K562 (cell line): ENCODE results near the gene TTC39C. TPM values are rescaled to one million over a fixed set of nuclear protein-coding genes. Genes with fewer than 3 reads are reported as not detected.

ENCODE experiments used
- ATAC-seq: fragments of 200-7000 bp; cut with Tn5 transposase; 3 replicates; pipeline ENCODE4 v1.9.1; 2020; ENCODE audit warnings: moderate library complexity
- BruUV-seq: library from RNA; stranded (reverse); fragments of 400-500 nt; replicated peaks from 2 replicates; lab custom pipeline; 2021; lab: Mats Ljungman, UMichigan
- CTCF ChIA-PET: fragments of 300-600 bp; formaldehyde crosslinking; extraction: SDS; loops from one replicate; lab custom pipeline; 2021; ENCODE audit warnings: low intra/inter-chr PET ratio; lab: Yijun Ruan, JAX
- POLR2A ChIA-PET: fragments of 300-600, 350-650 bp; sonication (Branson Sonifier 250); formaldehyde crosslinking; extraction: SDS; loops from one replicate; lab custom pipeline; 2021; ENCODE audit warnings: antibody characterized with exemption, inconsistent platforms; lab: Yijun Ruan, JAX
- DNase-seq, 4 experiments: peaks; one replicate each; pipeline versions ENCODE4 v3.0.0 to v3.0.0-alpha.2; 2011 to 2018; ENCODE audit warnings: low spot score in 3 of 4, mixed read lengths in 3 of 4; ENCODE audit errors: extremely low read depth in 1 of 4
- FAIRE-seq: peaks from 2 replicates; lab custom pipeline; 2011; peaks lifted over from hg19 to GRCh38; lab: Jason Lieb, UNC
- H2AFZ ChIP-seq: 2 replicates; pipeline ENCODE4 v1.6.0; 2011; ENCODE audit warnings: low read depth, low read length, control low read depth, inconsistent platforms
- H3K27ac ChIP-seq: fragments of 200-600 bp; 3 replicates; pipeline ENCODE4 v1.8.0; 2011; ENCODE audit warnings: low read depth, mild to moderate bottlenecking, control low read depth, inconsistent platforms, low read length, moderate library complexity, mixed read lengths; ENCODE audit errors: extremely low read depth
- H3K27me3 ChIP-seq, 2 experiments: fragments of 300-600 bp in 1 of 2; 2 replicates in 1 of 2; 3 replicates in 1 of 2; pipeline versions ENCODE4 v1.6.0 to v1.8.0; 2011; ENCODE audit warnings: inconsistent platforms in 2 of 2, low read length in 2 of 2, mild to moderate bottlenecking in 1 of 2, mixed read lengths in 1 of 2, moderate library complexity in 1 of 2; ENCODE audit not compliant: control insufficient read depth in 2 of 2, insufficient read depth in 2 of 2
- H3K36me3 ChIP-seq: fragments of 300-600 bp; 3 replicates; pipeline ENCODE4 v1.8.0; 2011; ENCODE audit warnings: mild to moderate bottlenecking, low read length, inconsistent platforms; ENCODE audit not compliant: control insufficient read depth, insufficient read depth
- H3K4me1 ChIP-seq, 2 experiments: fragments of 200-600 bp in 1 of 2; replicated peaks in 1 of 2; 2 replicates in 1 of 2; 3 replicates in 1 of 2; pipeline versions ENCODE4 v1.5.1 to v1.8.0; 2011; ENCODE audit warnings: inconsistent platforms in 2 of 2, low read length in 2 of 2, mild to moderate bottlenecking in 1 of 2, mixed read lengths in 1 of 2, moderate library complexity in 1 of 2; ENCODE audit not compliant: control insufficient read depth in 2 of 2, insufficient read depth in 2 of 2
- H3K4me2 ChIP-seq: 2 replicates; pipeline ENCODE4 v1.6.1; 2011; ENCODE audit warnings: low read length, control low read depth, inconsistent platforms, mixed read lengths; ENCODE audit not compliant: insufficient read depth
- H3K4me3 ChIP-seq: fragments of 200-600 bp; sonication (generic), shearing (Covaris generic); 2 replicates; pipeline ENCODE4 v1.5.1; 2016; ENCODE audit warnings: control low read depth, inconsistent platforms
- H3K79me2 ChIP-seq: fragments of 200-600 bp; 3 replicates; pipeline ENCODE4 v1.8.0; 2011; ENCODE audit warnings: low read length, inconsistent platforms; ENCODE audit not compliant: control insufficient read depth, insufficient read depth
- H3K9ac ChIP-seq, 2 experiments: 2 replicates each; pipeline versions ENCODE4 v1.6.0 to v1.6.1; 2011; ENCODE audit warnings: low read depth in 2 of 2, low read length in 2 of 2, control low read depth in 1 of 2, inconsistent platforms in 1 of 2, mild to moderate bottlenecking in 1 of 2, mixed read lengths in 1 of 2; ENCODE audit not compliant: insufficient read depth in 1 of 2
- H3K9me1 ChIP-seq: one replicate; pipeline ENCODE4 v1.6.0; 2011; ENCODE audit warnings: inconsistent platforms, mild to moderate bottlenecking, low read length, moderate library complexity; ENCODE audit not compliant: control insufficient read depth, insufficient read depth
- H3K9me3 ChIP-seq: replicated peaks from 2 replicates; pipeline ENCODE4 v1.5.1; 2011; ENCODE audit warnings: low read depth, low read length, inconsistent platforms; ENCODE audit not compliant: control insufficient read depth, insufficient read depth
- H4K20me1 ChIP-seq: replicated peaks from 2 replicates; pipeline ENCODE4 v1.6.1; 2011; ENCODE audit warnings: low read length, inconsistent platforms, mixed read lengths; ENCODE audit not compliant: control insufficient read depth, insufficient read depth
- ARHGAP35 ChIP-seq: fragments of 450-650 bp; IDR thresholded peaks from 2 replicates; pipeline ENCODE4 v1.6.1; 2018; ENCODE audit not compliant: partially characterized antibody
- CREB1 ChIP-seq, 2 experiments: sonication (generic) in 1 of 2; formaldehyde crosslinking in 1 of 2; IDR thresholded peaks; 2 replicates each; pipeline versions ENCODE4 v1.6.1 to v1.8.0; 2012 to 2022; ENCODE audit warnings: inconsistent platforms in 1 of 2, mild to moderate bottlenecking in 1 of 2, missing genetic modification reagents in 1 of 2, moderate library complexity in 1 of 2
- KHSRP ChIP-seq: fragments of 450-650 bp; IDR thresholded peaks from 2 replicates; pipeline ENCODE4 v1.6.1; 2017
- NFE2 ChIP-seq: IDR thresholded peaks from 2 replicates; pipeline ENCODE4 v1.6.1; 2014; ENCODE audit warnings: antibody characterized with exemption, low read depth
- NR4A1 ChIP-seq, 2 experiments: fragments of 250-450 bp in 1 of 2; fragments of 450-650 bp in 1 of 2; sonication (Bioruptor Pico) in 1 of 2; IDR thresholded peaks; 2 replicates each; pipeline versions ENCODE4 v1.4.0 to v1.6.1; 2016 to 2020; ENCODE audit warnings: mild to moderate bottlenecking in 2 of 2, missing compliant biosample characterization in 1 of 2, missing genetic modification characterization in 1 of 2, moderate library complexity in 1 of 2
- PHF21A ChIP-seq: fragments of 450-650 bp; IDR thresholded peaks from 2 replicates; pipeline ENCODE4 v1.6.1; 2017; ENCODE audit warnings: low read depth, borderline replicate concordance
- TAL1 ChIP-seq: fragments of 450-650 bp; IDR thresholded peaks from 2 replicates; pipeline ENCODE4 v1.6.1; 2016; ENCODE audit warnings: mild to moderate bottlenecking
- THRAP3 ChIP-seq: fragments of 450-650 bp; IDR thresholded peaks from 2 replicates; pipeline ENCODE4 v1.6.1; 2016; ENCODE audit warnings: mild to moderate bottlenecking, inconsistent platforms, borderline replicate concordance
- ZEB2 ChIP-seq: fragments of 450-650 bp; IDR thresholded peaks from 2 replicates; pipeline ENCODE4 v1.6.1; 2016
- ZFP1 ChIP-seq: fragments of 450-650 bp; formaldehyde crosslinking; IDR thresholded peaks from 2 replicates; pipeline ENCODE4 v1.4.0; 2020; ENCODE audit warnings: mild to moderate bottlenecking, mixed read lengths
- ZNF140 ChIP-seq: fragments of 250-450 bp; sonication (Bioruptor Pico); IDR thresholded peaks from 2 replicates; pipeline ENCODE4 v1.8.0; 2021; ENCODE audit warnings: moderate library complexity, mild to moderate bottlenecking, inconsistent platforms
- ZNF239 ChIP-seq: fragments of 250-450 bp; sonication (Bioruptor Pico); IDR thresholded peaks from 2 replicates; pipeline ENCODE4 v1.4.0; 2020; ENCODE audit warnings: mild to moderate bottlenecking
- ZNF354B ChIP-seq: fragments of 250-450 bp; sonication (Bioruptor Pico); IDR thresholded peaks from 2 replicates; pipeline ENCODE4 v1.4.0; 2020
- ZNF384 ChIP-seq: IDR thresholded peaks from 2 replicates; pipeline ENCODE4 v1.6.1; 2012; ENCODE audit warnings: low read depth, low read length, improper control_type of control experiment
- ZNF395 ChIP-seq: fragments of 200-800 bp; sonication (Bioruptor generic); IDR thresholded peaks from 2 replicates; pipeline ENCODE4 v1.6.1; 2017; ENCODE audit warnings: missing genetic modification characterization, missing compliant biosample characterization
- WGBS: fragments of 100-300 bp; shearing (Covaris generic); methylation state at CpG from one replicate; pipeline ENCODE4 v1.1.6; 2016; ENCODE audit warnings: low coverage, mixed read lengths; ENCODE audit not compliant: insufficient coverage; ENCODE audit errors: missing lambda C conversion rate; 5-methylcytosine and 5-hydroxymethylcytosine counted together
- in situ Hi-C: fragments of 300-500 bp; cut with MboI; formaldehyde crosslinking; loops from 4 replicates; pipeline ENCODE4 v1.15.0; 2018; ENCODE audit warnings: inconsistent platforms, mixed read lengths
- intact Hi-C: fragments of 100-400 bp; cut with micrococcal nuclease; formaldehyde crosslinking; loops from 2 replicates; pipeline ENCODE4 v1.14.2; 2022
- polyA plus RNA-seq, 8 experiments: library from polyadenylated mRNA; depleted of rRNA in 4 of 8; stranded (reverse) in 5 of 8; unstranded in 3 of 8; fragments of >200 nt; fragmentation: Nextera tagmentation in 2 of 8; fragmentation: Illumina TruSeq in 1 of 8; extraction: Ambion mirVana in 2 of 8; extraction: Trizol in 1 of 8; gene quantifications; 2 replicates each; pipeline versions ENCODE4 v1.2.1 to v1.2.3, GENCODE V29; 2011 to 2014; ENCODE audit warnings: inconsistent platforms in 1 of 8, missing spikeins in 1 of 8
- total RNA-seq, 7 experiments: library from RNA; depleted of rRNA in 6 of 7; stranded (reverse); fragments of >200 nt in 6 of 7; fragmentation: Illumina TruSeq in 2 of 7; extraction: Trizol in 2 of 7; gene quantifications; 2 replicates each; pipeline versions ENCODE4 v1.2.1 to v1.2.3, GENCODE V29; 2011 to 2021; ENCODE audit warnings: low replicate concordance in 1 of 7

The TTC39C gene
- total and polyA plus RNA-seq, 9 of the 15 experiments (the other 6 are each of a cell fraction or from before 2014, with no cell fraction given) = 0.01 to 0.58 (median 0.18) TPM; not detected in 5

GRCh38 chr18:24024425-24024824 lies 9.9 kb downstream of the TTC39C start:
- Histone ChIP-seq H3K4me3 (no peak overlapping the region), H3K9me1 (no peaks in the 10 kb centered on the region), H3K9me3 (no peaks in the 10 kb centered on the region), H3K4me1 (no peaks in the 10 kb centered on the region), H3K27me3 (peaks cover 3 to 22% of the 10 kb centered on the region in 2 experiments; a peak in 4 of 5 replicates), H4K20me1 (no peaks in the 10 kb centered on the region), H3K79me2 (no peaks in the 10 kb centered on the region), H3K36me3 (no peaks in the 10 kb centered on the region), H3K27ac (no peak overlapping the region), H2AFZ (no peak overlapping the region), H3K9ac (no peak overlapping the region), H3K4me2 (no peak overlapping the region)
- POLR2A ChIA-PET = no interaction called here
- ATAC-seq (no peak), DNase-seq (no peak), FAIRE-seq (no peak)
- WGBS = 1% methylated on average over 5 of the region's 5 CpGs
- TF ChIP-seq NR4A1 (CRISPR knock-in tag; IDR thresholded peaks at IDR 0.05) (no peak), NR4A1 (tag; IDR thresholded peaks at IDR 0.05) (no peak), ZNF239 (CRISPR knock-in tag) (no peak), ARHGAP35 (no peak), ZEB2 (no peak), CREB1 (IDR thresholded peaks at IDR 0.05) (no peak), CREB1 (CRISPR knock-in tag; IDR thresholded peaks at IDR 0.05) (no peak), ZNF384 (no peak), TAL1 (no peak), ZFP1 (CRISPR knock-in tag) (no peak), KHSRP (no peak), NFE2 (no peak), THRAP3 (no peak), ZNF354B (CRISPR knock-in tag) (no peak), ZNF140 (CRISPR knock-in tag) (no peak), ZNF395 (CRISPR knock-in tag) (no peak), PHF21A (no peak)
- BruUV-seq = no TSS peak
- CTCF ChIA-PET = no interaction called here
- intact Hi-C loops (no loop called here), in situ Hi-C loops (no loop called here)
